GM06990 (cell line): ENCODE data around the gene GAS7.

Experiments
- DNase-seq: peaks from one replicate; pipeline ENCODE4 v3.0.0-alpha.2; 2011; ENCODE audit not compliant: insufficient read length; ENCODE audit errors: extremely low read depth
- H3K27me3 ChIP-seq: replicated peaks from 2 replicates; pipeline ENCODE4 v1.6.0; 2011; ENCODE audit warnings: low read length; ENCODE audit not compliant: control insufficient read depth, insufficient read depth
- H3K36me3 ChIP-seq: 2 replicates; pipeline ENCODE4 v1.5.1; 2011; ENCODE audit warnings: low read length; ENCODE audit not compliant: control insufficient read depth, insufficient read depth
- H3K4me3 ChIP-seq: replicated peaks from 2 replicates; pipeline ENCODE4 v1.5.1; 2011; ENCODE audit warnings: low read depth, mild to moderate bottlenecking, control low read depth, low read length
- TF ChIP-seq, protein P1 (sequence below): IDR thresholded peaks from 2 replicates; pipeline ENCODE4 v1.5.1; 2011; ENCODE audit warnings: low read length, control low read depth, mild to moderate bottlenecking, inconsistent platforms; ENCODE audit not compliant: insufficient read depth, poor library complexity, severe bottlenecking

The GAS7 gene

DNA sequence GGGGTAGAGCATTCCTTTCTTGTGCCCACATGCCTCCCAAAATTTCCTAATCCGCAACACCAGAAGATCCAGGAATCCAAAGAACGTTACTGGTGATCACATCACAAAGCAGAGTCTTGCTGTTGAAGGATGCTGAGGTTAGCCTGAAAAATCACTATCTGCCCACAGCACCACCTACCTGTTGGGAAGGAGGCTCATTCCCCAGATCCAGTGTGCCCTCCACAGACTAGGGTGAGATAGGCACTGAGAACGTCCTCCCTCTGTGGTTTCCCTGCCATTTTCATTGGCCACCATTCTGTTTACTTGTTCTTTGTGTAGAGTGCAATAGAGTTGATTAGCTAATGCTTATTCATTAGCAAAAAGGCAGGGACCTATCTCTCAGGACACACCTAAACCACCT, 323.7 kb downstream of the GAS7 start:
- DNase-seq: no peak
- Histone ChIP-seq H3K36me3 (no peaks in the 10 kb centered on the region), H3K27me3 (peaks cover 1% of the 10 kb centered on the region), H3K4me3 (no peak overlapping the region)
- TF ChIP-seq, protein P1, sequence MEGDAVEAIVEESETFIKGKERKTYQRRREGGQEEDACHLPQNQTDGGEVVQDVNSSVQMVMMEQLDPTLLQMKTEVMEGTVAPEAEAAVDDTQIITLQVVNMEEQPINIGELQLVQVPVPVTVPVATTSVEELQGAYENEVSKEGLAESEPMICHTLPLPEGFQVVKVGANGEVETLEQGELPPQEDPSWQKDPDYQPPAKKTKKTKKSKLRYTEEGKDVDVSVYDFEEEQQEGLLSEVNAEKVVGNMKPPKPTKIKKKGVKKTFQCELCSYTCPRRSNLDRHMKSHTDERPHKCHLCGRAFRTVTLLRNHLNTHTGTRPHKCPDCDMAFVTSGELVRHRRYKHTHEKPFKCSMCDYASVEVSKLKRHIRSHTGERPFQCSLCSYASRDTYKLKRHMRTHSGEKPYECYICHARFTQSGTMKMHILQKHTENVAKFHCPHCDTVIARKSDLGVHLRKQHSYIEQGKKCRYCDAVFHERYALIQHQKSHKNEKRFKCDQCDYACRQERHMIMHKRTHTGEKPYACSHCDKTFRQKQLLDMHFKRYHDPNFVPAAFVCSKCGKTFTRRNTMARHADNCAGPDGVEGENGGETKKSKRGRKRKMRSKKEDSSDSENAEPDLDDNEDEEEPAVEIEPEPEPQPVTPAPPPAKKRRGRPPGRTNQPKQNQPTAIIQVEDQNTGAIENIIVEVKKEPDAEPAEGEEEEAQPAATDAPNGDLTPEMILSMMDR: no peak

DNA sequence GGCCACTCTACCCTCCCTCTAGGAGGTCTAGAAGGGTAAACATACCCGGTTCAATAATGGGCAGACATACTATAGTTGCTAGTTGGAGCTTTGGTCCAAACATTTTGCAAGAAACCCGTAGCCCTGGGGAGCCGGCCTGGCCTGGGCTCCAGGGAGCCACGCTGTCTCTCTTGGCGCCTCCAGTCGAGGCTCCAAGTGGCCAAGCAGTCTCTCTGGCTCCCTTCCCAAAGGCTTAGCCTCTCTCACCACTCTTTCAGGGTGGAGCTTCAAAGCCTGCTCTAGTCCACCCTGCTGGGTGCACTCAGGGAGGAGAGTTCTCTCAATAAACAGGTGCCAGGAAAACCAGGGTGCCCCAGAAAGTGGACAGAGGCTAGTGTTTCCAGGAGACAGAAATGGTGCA, 325.6 kb downstream of the GAS7 start:
- TF ChIP-seq, protein P1: no peak
- no peaks in the 10 kb centered on the region for H3K36me3 ChIP-seq
- DNase-seq: no peak
- no peak overlapping the region for H3K4me3 ChIP-seq
- H3K27me3 ChIP-seq: peaks cover 1% of the 10 kb centered on the region

DNA sequence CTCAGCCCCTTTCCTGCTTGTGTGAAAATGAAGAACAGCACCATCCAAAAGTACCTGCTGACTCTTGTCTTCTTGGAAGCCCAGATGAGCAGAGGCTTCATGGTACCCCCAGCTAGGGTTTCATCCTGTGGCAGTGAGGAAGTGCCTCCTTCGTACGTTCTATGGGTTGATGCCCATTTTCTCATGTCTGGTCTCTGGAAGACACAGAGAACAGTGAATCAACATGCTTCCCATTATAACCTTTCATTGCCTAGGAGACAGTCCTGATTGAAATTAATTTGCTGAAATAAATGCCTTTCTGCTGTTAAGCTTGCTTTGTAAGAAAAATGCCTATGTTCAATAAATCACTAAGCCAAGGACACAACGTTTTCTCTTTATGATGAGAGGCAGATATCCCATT, 329.9 kb downstream of the GAS7 start:
- no peak for DNase-seq
- TF ChIP-seq, protein P1: no peak

DNA sequence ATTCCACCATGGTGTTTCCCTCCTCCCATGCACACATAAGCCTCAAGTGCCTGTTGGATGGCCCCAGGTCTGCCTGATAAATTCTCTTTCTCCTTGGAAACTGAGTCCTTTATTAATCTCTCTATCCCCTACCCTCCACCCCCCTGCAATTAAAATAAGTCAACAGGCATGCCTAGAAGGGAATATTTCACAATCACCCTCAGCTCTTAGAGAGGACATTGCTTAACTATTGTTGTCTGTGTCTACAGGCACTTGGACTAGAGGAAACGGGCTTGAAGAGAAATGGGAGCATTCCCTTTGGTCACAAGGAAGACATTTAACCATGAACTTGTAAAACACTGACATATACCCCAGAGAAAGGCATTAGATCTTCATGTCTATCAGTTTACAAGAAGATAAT, 332.8 kb downstream of the GAS7 start:
- Histone ChIP-seq H3K36me3 (no peaks in the 10 kb centered on the region), H3K27me3 (peaks cover 1% of the 10 kb centered on the region), H3K4me3 (no peak overlapping the region)
- TF ChIP-seq, protein P1: no peak
- no peak for DNase-seq

More for the DNA sequence above, 329.9 kb downstream of the GAS7 start:
- no peaks in the 10 kb centered on the region for H3K36me3 ChIP-seq
- no peak overlapping the region for H3K4me3 ChIP-seq
- H3K27me3 ChIP-seq: peaks cover 1% of the 10 kb centered on the region

DNA sequence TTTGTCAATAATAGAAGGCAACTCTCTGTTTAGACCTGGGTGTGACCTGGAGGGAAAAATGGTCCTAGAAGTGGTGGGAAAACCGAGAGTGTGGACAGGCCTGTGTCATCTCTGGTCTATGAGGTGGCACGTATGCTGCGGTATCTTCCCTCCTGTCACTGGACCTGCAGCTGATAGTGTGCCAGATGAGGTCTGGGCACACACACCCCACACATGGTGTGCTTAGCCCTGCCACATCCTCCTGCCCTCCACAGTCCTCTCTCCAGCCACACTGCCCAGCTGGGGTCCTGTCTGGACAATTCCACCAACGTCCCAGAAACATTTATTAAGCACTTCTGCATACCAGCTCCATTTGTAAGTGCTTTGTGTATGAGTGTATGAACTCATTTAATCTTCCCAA, 335.5 kb downstream of the GAS7 start:
- no peaks in the 10 kb centered on the region for H3K36me3 ChIP-seq
- TF ChIP-seq, protein P1: no peak
- H3K4me3 ChIP-seq: no peak overlapping the region
- DNase-seq: no peak
- H3K27me3 ChIP-seq: no peaks in the 10 kb centered on the region; the same call in 1 of the 2 replicates

DNA sequence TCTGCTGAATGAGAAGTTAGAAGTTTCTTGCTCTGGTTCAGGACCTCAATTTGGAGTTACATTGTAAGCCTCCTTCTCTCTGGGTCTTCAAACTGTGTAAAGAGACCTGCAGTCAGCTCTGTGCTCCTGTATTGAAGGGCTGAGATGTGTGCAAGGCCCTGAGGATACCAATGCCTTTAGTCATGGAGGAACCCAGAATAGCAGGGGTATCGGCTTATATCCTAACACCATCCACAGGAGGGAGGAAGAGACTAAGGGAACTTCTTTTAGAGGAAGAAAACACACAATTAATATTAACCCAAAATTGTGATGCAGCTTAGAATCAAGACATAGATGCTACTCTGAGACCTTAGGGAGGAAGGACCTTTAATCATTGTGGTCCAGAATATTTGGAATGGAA, 336.2 kb downstream of the GAS7 start:
- DNase-seq: no peak
- H3K36me3 ChIP-seq: no peaks in the 10 kb centered on the region
- TF ChIP-seq, protein P1: no peak
- H3K27me3 ChIP-seq: no peaks in the 10 kb centered on the region; the same call in 1 of the 2 replicates
- no peak overlapping the region for H3K4me3 ChIP-seq
